WTC11 (cell line): ENCODE data around the gene OR4E2. TPM values are rescaled to one million over a fixed set of nuclear protein-coding genes. Genes with fewer than 3 reads are reported as not detected.

Experiments used
- ATAC-seq: fragments of 200-7000 bp; cut with Tn5 transposase; 2 replicates; pipeline ENCODE4 v1.10.0; 2021; ENCODE audit warnings: mild to moderate bottlenecking, moderate library complexity
- CTCF ChIA-PET: fragments of 300-600 bp; sonication (Branson Sonifier 250); formaldehyde crosslinking; loops from one replicate; lab custom pipeline; 2021; ENCODE audit warnings: antibody characterized with exemption; lab: Charles Lee
- POLR2A ChIA-PET: fragments of 350-600 bp; sonication (Branson Sonifier 250); formaldehyde crosslinking; loops from one replicate; lab custom pipeline; 2021; ENCODE audit warnings: antibody characterized with exemption; lab: Charles Lee
- DNase-seq: peaks from one replicate; pipeline ENCODE4 v3.0.0; 2021; ENCODE audit warnings: low spot score
- H3K27ac Mint-ChIP-seq: 2 replicates; pipeline ENCODE4 v1.8.0; 2021; ENCODE audit warnings: mixed read lengths
- H3K27me3 Mint-ChIP-seq: 2 replicates; pipeline ENCODE4 v1.8.0; 2021; ENCODE audit warnings: low read depth, mild to moderate bottlenecking, moderate library complexity, mixed read lengths
- H3K36me3 Mint-ChIP-seq: 2 replicates; pipeline ENCODE4 v1.8.0; 2021; ENCODE audit warnings: mixed read lengths
- H3K4me1 Mint-ChIP-seq: 2 replicates; pipeline ENCODE4 v1.8.0; 2022; ENCODE audit warnings: mixed read lengths
- H3K4me3 Mint-ChIP-seq: 2 replicates; pipeline ENCODE4 v1.8.0; 2021; ENCODE audit warnings: mild to moderate bottlenecking, moderate library complexity, mixed read lengths
- H3K9me3 Mint-ChIP-seq: 2 replicates; pipeline ENCODE4 v1.8.0; 2021; ENCODE audit warnings: mixed read lengths
- AFF4 ChIP-seq: sonication (generic); formaldehyde crosslinking; IDR thresholded peaks from 2 replicates; pipeline ENCODE4 v1.8.1; 2023; ENCODE audit warnings: mild to moderate bottlenecking, missing genetic modification reagents, borderline replicate concordance
- ATF3 ChIP-seq: sonication (generic); formaldehyde crosslinking; conservative IDR thresholded peaks from 2 replicates; pipeline ENCODE4 v1.8.1; 2022; ENCODE audit warnings: mild to moderate bottlenecking, missing genetic modification reagents
- ERG ChIP-seq: fragments of 250-450 bp; sonication (Bioruptor Pico); IDR thresholded peaks from 2 replicates; pipeline ENCODE4 v1.8.0; 2021; ENCODE audit warnings: mild to moderate bottlenecking
- ESRRA ChIP-seq: sonication (generic); formaldehyde crosslinking; IDR thresholded peaks from 2 replicates; pipeline ENCODE4 v1.8.1; 2022; ENCODE audit warnings: mild to moderate bottlenecking, missing genetic modification reagents, borderline replicate concordance
- FOXK1 ChIP-seq: sonication (generic); formaldehyde crosslinking; IDR thresholded peaks from 2 replicates; pipeline ENCODE4 v1.8.0; 2022; ENCODE audit warnings: mild to moderate bottlenecking, moderate library complexity, missing genetic modification reagents
- GRHL2 ChIP-seq: fragments of 250-450 bp; sonication (Bioruptor Pico); IDR thresholded peaks from 2 replicates; pipeline ENCODE4 v1.8.0; 2022; ENCODE audit warnings: mild to moderate bottlenecking, moderate library complexity; ENCODE audit not compliant: insufficient replicate concordance, severe bottlenecking
- IRF2 ChIP-seq: sonication (generic); formaldehyde crosslinking; IDR thresholded peaks from 2 replicates; pipeline ENCODE4 v1.8.0; 2022; ENCODE audit warnings: low read depth, missing genetic modification reagents, borderline replicate concordance
- KAT7 ChIP-seq: sonication (generic); formaldehyde crosslinking; IDR thresholded peaks from 2 replicates; pipeline ENCODE4 v1.8.1; 2023; ENCODE audit warnings: missing genetic modification reagents, mild to moderate bottlenecking, borderline replicate concordance
- MAX ChIP-seq: sonication (generic); formaldehyde crosslinking; IDR thresholded peaks from 2 replicates; pipeline ENCODE4 v1.8.0; 2022; ENCODE audit warnings: mild to moderate bottlenecking, missing genetic modification reagents
- MLX ChIP-seq: sonication (generic); formaldehyde crosslinking; IDR thresholded peaks from 2 replicates; pipeline ENCODE4 v1.8.1; 2023; ENCODE audit warnings: mild to moderate bottlenecking, missing genetic modification reagents, moderate library complexity
- MXD4 ChIP-seq: fragments of 250-450 bp; sonication (Bioruptor Pico); IDR thresholded peaks from 2 replicates; pipeline ENCODE4 v1.8.0; 2021; ENCODE audit warnings: mild to moderate bottlenecking, moderate library complexity, borderline replicate concordance
- NR2C2 ChIP-seq: sonication (generic); formaldehyde crosslinking; IDR thresholded peaks from 2 replicates; pipeline ENCODE4 v1.8.0; 2022; ENCODE audit warnings: mild to moderate bottlenecking, missing genetic modification reagents
- PRRX2 ChIP-seq: fragments of 250-450 bp; sonication (Bioruptor Pico); IDR thresholded peaks from 2 replicates; pipeline ENCODE4 v1.8.0; 2021; ENCODE audit warnings: mild to moderate bottlenecking
- RELA ChIP-seq: sonication (generic); formaldehyde crosslinking; IDR thresholded peaks from 2 replicates; pipeline ENCODE4 v1.8.1; 2022; ENCODE audit warnings: missing genetic modification reagents, mild to moderate bottlenecking, borderline replicate concordance
- SOX15 ChIP-seq: fragments of 250-450 bp; sonication (Bioruptor Pico); IDR thresholded peaks from 2 replicates; pipeline ENCODE4 v1.9.0; 2021; ENCODE audit warnings: mild to moderate bottlenecking
- TEAD1 ChIP-seq: sonication (generic); formaldehyde crosslinking; IDR thresholded peaks from 2 replicates; pipeline ENCODE4 v1.8.0; 2022; ENCODE audit warnings: mild to moderate bottlenecking, missing genetic modification reagents
- USF1 ChIP-seq: sonication (generic); formaldehyde crosslinking; IDR thresholded peaks from 2 replicates; pipeline ENCODE4 v1.8.0; 2022; ENCODE audit warnings: mild to moderate bottlenecking, missing genetic modification reagents
- ZNF121 ChIP-seq: sonication (generic); formaldehyde crosslinking; IDR thresholded peaks from 2 replicates; pipeline ENCODE4 v1.8.0; 2023; ENCODE audit warnings: missing genetic modification reagents
- ZNF317 ChIP-seq: sonication (generic); formaldehyde crosslinking; IDR thresholded peaks from 2 replicates; pipeline ENCODE4 v1.8.1; 2023; ENCODE audit warnings: low read depth, mild to moderate bottlenecking, moderate library complexity, missing genetic modification reagents, borderline replicate concordance
- ZNF416 ChIP-seq: fragments of 250-450 bp; sonication (Bioruptor Pico); IDR thresholded peaks from 2 replicates; pipeline ENCODE4 v1.9.0; 2021; ENCODE audit warnings: mild to moderate bottlenecking, inconsistent platforms
- total RNA-seq: library from RNA; stranded (reverse); gene quantifications from 3 replicates; pipeline ENCODE4 v1.2.3, GENCODE V29; 2021

The OR4E2 gene
- total RNA-seq, 1 experiment from 2014 or later: not detected

GRCh38 chr14:21672116-21672515 lies 18.5 kb downstream of the OR4E2 start:
- Mint-ChIP-seq H3K9me3 (peaks cover 8% of the 10 kb centered on the region; the same call in 1 of the 2 replicates), H3K27me3 (peaks cover 6% of the 10 kb centered on the region)

GRCh38 chr14:21673718-21674117 lies 20.1 kb downstream of the OR4E2 start, which contains the start of gene OR4E1:
Gene OR4E1, minus strand, starts transcription at chr14:21673818. Its CDS starts 2,883 bp downstream, at chr14:21670935.
- POLR2A ChIA-PET: no interaction called here
- ATAC-seq: no peak

More at GRCh38 chr14:21672116-21672515, 18.5 kb downstream of the OR4E2 start:
- TF ChIP-seq USF1 (CRISPR knock-in tag): no peak
- TF ChIP-seq ZNF317 (CRISPR knock-in tag): no peak
- TF ChIP-seq FOXK1: no peak
- no peak for TF ChIP-seq GRHL2
- TF ChIP-seq RELA: no peak
- no peak for TF ChIP-seq TEAD1 (CRISPR knock-in tag)
- TF ChIP-seq MLX (CRISPR knock-in tag): no peak
- no peak for TF ChIP-seq ESRRA
- no peak for TF ChIP-seq AFF4
- no peak for TF ChIP-seq NR2C2 (CRISPR knock-in tag)
- TF ChIP-seq SOX15 (CRISPR knock-in tag): no peak
- Mint-ChIP-seq H3K4me3 (no peak overlapping the region), H3K27ac (no peak overlapping the region), H3K36me3 (0 out of 2 replicates have a peak, but pooled peaks cover 3% of the 10 kb centered on the region), H3K4me1 (no peaks in the 10 kb centered on the region)
- no peak for DNase-seq
- CTCF ChIA-PET: interaction anchor here (0.5 to 1.5 kb wide), 3 partner anchors 96 to 180 kb away, joined by 3 to 6 read pairs (median 4); no protein-coding TSS in a partner anchor
- POLR2A ChIA-PET: no interaction called here
- no peak for ATAC-seq

GRCh38 chr14:21675566-21675965 lies 21.9 kb downstream of the OR4E2 start:
- CTCF ChIA-PET: interaction anchor here (1.9 kb wide), 1 partner anchor 48 kb away, joined by 4 read pairs; no protein-coding TSS in a partner anchor
- H3K36me3 Mint-ChIP-seq: 0 out of 2 replicates have a peak, but pooled peaks cover 3% of the 10 kb centered on the region
- ATAC-seq: no peak
- TF ChIP-seq ERG (CRISPR knock-in tag): no peak
- no peak for TF ChIP-seq KAT7 (CRISPR knock-in tag)
- TF ChIP-seq IRF2 (CRISPR knock-in tag): no peak
- TF ChIP-seq AFF4: no peak
- no peak for TF ChIP-seq ATF3 (CRISPR knock-in tag)

More at GRCh38 chr14:21673718-21674117, 20.1 kb downstream of the OR4E2 start, which contains the start of gene OR4E1:
- Mint-ChIP-seq H3K4me1 (no peaks in the 10 kb centered on the region), H3K27ac (no peak within 1 kb of the TSS), H3K9me3 (peaks cover 8% of the 10 kb centered on the region; the same call in 1 of the 2 replicates), H3K27me3 (peaks cover 6% of the 10 kb centered on the region)
- no peak for TF ChIP-seq IRF2 (CRISPR knock-in tag)
- no peak for TF ChIP-seq NR2C2 (CRISPR knock-in tag)
- TF ChIP-seq PRRX2 (CRISPR knock-in tag): no peak
- TF ChIP-seq ZNF416: no peak
- no peak for TF ChIP-seq MXD4
- TF ChIP-seq MLX (CRISPR knock-in tag): no peak
- TF ChIP-seq GRHL2: no peak
- TF ChIP-seq MAX (CRISPR knock-in tag): no peak
- TF ChIP-seq ZNF121 (CRISPR knock-in tag): no peak
- TF ChIP-seq, all 79 proteins: peak for 0
- no peak for DNase-seq
- Mint-ChIP-seq H3K4me3 (no peak within 1 kb of the TSS), H3K36me3 (0 out of 2 replicates have a peak, but pooled peaks cover 3% of the 10 kb centered on the region)
- CTCF ChIA-PET: interaction anchor here (1.5 kb wide), 1 partner anchor 179 kb away, joined by 4 read pairs; no protein-coding TSS in a partner anchor

More at GRCh38 chr14:21675566-21675965, 21.9 kb downstream of the OR4E2 start:
- Mint-ChIP-seq H3K9me3 (peaks cover 8% of the 10 kb centered on the region; the same call in 1 of the 2 replicates), H3K4me3 (no peak overlapping the region), H3K4me1 (no peaks in the 10 kb centered on the region), H3K27ac (no peak overlapping the region), H3K27me3 (no peaks in the 10 kb centered on the region; the same call in 1 of the 2 replicates)
- POLR2A ChIA-PET: no interaction called here
- no peak for DNase-seq
